Measurements from ENCODE around the gene TARS3.
"Not testable (repeated sequence)": the region's sequence is repeated elsewhere in the genome, so short reads cannot be mapped to it uniquely, and the experiment has no call there.

The TARS3 gene

DNA sequence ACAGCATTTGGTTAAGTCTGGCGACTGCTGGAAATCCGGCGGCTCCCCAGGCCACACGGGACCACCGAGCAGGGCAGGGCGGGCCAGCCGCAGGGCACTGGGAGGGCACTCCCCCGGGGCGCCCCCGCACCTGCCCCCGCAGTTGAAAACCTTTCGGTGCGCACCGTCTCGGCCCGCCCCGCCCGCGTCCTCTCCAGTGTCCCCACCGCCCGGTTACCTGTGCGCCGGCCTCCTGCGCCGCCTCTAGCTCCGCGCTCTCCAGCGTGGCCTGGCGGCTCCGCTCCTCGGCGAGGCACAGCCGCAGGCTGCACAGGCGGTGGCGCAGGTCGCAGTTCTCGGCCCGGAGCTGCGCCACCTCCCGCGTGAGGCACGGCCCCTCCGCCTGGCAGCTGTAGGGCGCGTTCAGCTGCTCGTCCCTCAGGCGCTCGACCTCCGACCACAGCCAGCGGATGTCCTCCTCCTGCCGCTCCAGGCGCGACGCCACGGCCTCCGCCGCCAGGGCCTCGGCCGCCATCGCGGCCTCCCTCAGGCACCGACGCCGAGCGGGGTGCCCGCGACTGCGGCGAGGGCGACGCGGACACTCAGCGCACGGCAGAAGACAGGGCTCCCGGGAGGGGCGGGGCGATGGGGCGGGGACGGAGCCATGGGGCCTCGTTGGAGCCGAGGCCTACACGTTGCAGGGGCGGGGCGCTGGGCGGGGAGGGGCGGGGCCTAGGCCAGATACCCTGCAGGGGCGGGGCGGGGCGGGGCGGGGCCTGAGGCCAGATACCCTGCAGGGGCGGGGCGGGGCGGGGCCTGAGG, at the start of gene TARS3:
TSS of gene TARS3 (minus strand) at position 600 of the 801 bp plus-strand sequence. CDS start at position 514, 86 bp downstream.
- H3K27ac ChIP-seq, result no peak within 1 kb of the TSS
- no peak for DNase-seq (ENCODE audit: low read depth, low spot score)

DNA sequence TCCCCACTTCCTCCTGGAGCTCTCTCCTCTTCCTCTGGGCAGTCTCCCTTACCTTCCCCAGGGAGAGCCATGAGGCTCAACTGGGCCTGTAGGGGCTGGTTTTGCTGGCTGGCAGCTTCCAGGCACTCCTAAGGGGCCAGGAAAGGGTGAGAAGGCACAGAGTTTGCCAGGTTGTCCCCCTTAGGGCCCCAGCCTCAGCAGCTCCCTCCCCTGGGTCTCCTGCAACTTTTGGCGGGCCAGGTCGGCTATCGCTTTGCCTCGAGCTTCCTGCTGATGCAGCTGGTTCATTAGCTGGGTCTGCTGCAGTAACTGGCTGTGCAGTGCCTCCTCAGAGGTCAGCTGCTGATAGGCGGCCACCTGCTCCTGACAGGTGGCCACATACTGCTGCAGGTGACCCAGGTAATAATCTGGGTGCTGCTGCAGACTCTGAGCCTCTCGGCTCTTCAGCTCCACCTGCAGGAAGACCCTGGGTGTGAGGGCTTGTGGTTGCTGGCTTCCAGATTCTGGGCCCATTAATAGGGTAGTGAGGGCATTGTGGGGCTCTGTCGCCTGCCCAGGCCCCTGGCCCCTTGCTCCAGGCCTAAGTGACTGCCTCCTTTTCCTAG, 49.3 kb upstream of the TARS3 start:
- DNase-seq (ENCODE audit: low read depth, low spot score), result no peak
- TF ChIP-seq POLR2AphosphoS5 (IDR thresholded peaks at IDR 0.05; ENCODE audit: borderline replicate concordance, low read depth, low read length) (no peak), EZH2 (IDR thresholded peaks at IDR 0.05) (no peak), FOXP2 (optimal IDR thresholded peaks at IDR 0.05; ENCODE audit: control extremely low read depth, extremely low read length, insufficient read depth) (no peak)
- H3K9ac ChIP-seq (ENCODE audit: insufficient read length), result no peak overlapping the region
- H3K27ac ChIP-seq, result no peak overlapping the region
- no peaks in the 10 kb centered on the region for H3K9me3 ChIP-seq (ENCODE audit: low read depth, low read length)
- H3K36me3 ChIP-seq (ENCODE audit: insufficient read depth, low read length), result no peaks in the 10 kb centered on the region
- no peak overlapping the region for H3K4me3 ChIP-seq

More for the DNA sequence above, at the start of gene TARS3:
- H3K9me3 ChIP-seq (ENCODE audit: low read depth, low read length), result no peaks in the 10 kb centered on the region
- peak within 1 kb of the TSS; percentile 88 for H3K4me3 ChIP-seq
- no peak for TF ChIP-seq EZH2 (IDR thresholded peaks at IDR 0.05)
- no peak for TF ChIP-seq FOXP2 (optimal IDR thresholded peaks at IDR 0.05; ENCODE audit: control extremely low read depth, extremely low read length, insufficient read depth)
- TF ChIP-seq POLR2AphosphoS5 (IDR thresholded peaks at IDR 0.05; ENCODE audit: borderline replicate concordance, low read depth, low read length), result peak; percentile 68; the same call in 1 of the 2 replicates
- H3K36me3 ChIP-seq (ENCODE audit: insufficient read depth, low read length), result no peaks in the 10 kb centered on the region
- H3K9ac ChIP-seq (ENCODE audit: insufficient read length), result peak within 1 kb of the TSS; percentile 65

DNA sequence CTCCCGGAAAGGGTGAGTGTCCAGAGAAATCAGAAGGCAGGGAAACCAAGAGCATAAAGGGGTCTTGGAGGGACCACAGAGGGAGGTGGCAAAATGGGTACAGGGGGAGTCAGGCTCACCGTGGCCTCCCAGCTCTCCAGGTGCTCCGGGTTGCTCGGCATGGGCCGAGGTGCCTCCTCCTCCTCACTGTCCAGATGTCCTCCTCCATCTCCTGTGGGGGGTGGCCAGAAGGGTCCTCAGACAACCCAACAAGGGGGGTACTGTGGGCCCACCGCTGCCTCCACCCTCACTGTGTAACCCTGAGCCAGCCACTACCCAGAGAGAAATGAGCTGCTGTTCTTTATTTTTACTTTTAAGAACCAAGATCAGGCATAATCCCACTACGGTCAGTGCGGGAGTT, 48.6 kb upstream of the TARS3 start:
- no peaks in the 10 kb centered on the region for H3K9me3 ChIP-seq (ENCODE audit: low read depth, low read length)
- H3K36me3 ChIP-seq (ENCODE audit: insufficient read depth, low read length), result no peaks in the 10 kb centered on the region
- H3K9ac ChIP-seq (ENCODE audit: insufficient read length), result no peak overlapping the region
- H3K4me3 ChIP-seq, result no peak overlapping the region
- no peak for TF ChIP-seq EZH2 (IDR thresholded peaks at IDR 0.05)
- no peak for TF ChIP-seq FOXP2 (optimal IDR thresholded peaks at IDR 0.05; ENCODE audit: control extremely low read depth, extremely low read length, insufficient read depth)
- TF ChIP-seq POLR2AphosphoS5 (IDR thresholded peaks at IDR 0.05; ENCODE audit: borderline replicate concordance, low read depth, low read length), result no peak
- DNase-seq (ENCODE audit: low read depth, low spot score), result no peak
- no peak overlapping the region for H3K27ac ChIP-seq

DNA sequence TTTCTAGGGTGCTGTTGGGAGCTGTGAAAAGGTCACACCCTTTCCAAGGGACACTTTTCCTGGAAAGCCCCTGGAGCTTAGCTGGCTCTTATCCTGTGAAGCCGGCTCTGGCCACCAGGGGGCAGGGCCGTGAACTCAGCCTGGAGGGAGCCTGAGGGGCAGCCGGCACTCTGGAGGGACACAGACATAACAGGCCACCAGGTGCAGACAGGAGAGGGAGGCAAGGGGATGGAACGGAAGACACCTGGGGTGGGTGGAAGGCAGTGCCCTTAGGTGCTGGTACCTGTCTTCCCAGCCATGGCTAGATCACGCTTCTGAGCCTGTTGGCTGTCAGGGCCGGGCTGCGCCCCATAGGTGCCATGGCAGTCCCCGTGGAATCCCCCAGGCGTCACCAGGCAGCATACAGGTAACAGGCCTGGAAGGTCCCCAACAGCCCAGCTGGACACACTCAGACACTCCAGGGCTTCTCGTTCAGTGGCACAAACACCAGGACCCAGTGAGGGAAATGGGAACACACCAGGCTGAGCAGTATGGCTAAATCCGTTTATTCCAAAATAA, 42.9 kb upstream of the TARS3 start:
- not testable (repeated sequence) for H3K4me3 ChIP-seq; H3K9me3 ChIP-seq (ENCODE audit: low read depth, low read length); H3K9ac ChIP-seq (ENCODE audit: insufficient read length); DNase-seq (ENCODE audit: low read depth, low spot score); H3K27ac ChIP-seq; H3K36me3 ChIP-seq (ENCODE audit: insufficient read depth, low read length)

DNA sequence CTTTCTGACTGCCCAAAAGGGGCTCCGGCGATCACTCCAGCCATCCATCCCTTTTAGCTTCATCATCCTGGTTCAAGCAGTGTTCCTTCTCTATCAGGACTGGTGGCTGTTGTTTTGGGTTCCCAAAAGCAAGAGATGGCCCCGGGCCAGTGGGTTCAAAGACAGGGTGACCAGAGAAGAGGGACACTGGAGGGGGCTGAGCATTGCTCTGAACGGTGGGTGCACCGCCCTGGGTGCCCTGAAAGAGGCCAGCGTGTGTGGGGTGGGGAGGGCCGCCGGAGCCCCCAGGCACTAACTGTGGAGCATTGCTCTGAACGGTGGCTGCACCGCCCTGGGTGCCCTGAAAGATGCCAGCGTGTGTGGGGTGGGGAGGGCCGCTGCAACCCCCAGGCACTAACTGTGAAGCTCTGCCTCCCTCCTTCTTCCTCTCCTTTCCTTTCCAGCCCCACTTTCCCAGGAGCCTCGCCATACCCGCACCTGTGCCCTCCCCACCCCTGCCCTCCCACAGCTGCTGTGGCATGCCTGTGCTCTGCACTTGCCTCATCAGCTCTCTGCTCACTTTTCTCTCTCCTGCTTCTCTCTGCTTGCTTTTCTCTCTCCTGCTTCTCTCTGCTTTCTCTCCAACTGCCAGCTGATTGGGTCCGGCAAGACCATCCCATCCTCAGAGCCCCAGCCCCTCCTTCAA, 41.6 kb upstream of the TARS3 start:
- TF ChIP-seq FOXP2 (optimal IDR thresholded peaks at IDR 0.05; ENCODE audit: control extremely low read depth, extremely low read length, insufficient read depth), result no peak
- TF ChIP-seq POLR2AphosphoS5 (IDR thresholded peaks at IDR 0.05; ENCODE audit: borderline replicate concordance, low read depth, low read length), result no peak
- no peak for TF ChIP-seq EZH2 (IDR thresholded peaks at IDR 0.05)
- Histone ChIP-seq H3K27ac (no peak overlapping the region), H3K4me3 (no peak overlapping the region), H3K9ac (ENCODE audit: insufficient read length) (no peak overlapping the region), H3K9me3 (ENCODE audit: low read depth, low read length) (no peaks in the 10 kb centered on the region), H3K36me3 (ENCODE audit: insufficient read depth, low read length) (no peaks in the 10 kb centered on the region)
- DNase-seq (ENCODE audit: low read depth, low spot score), result no peak

DNA sequence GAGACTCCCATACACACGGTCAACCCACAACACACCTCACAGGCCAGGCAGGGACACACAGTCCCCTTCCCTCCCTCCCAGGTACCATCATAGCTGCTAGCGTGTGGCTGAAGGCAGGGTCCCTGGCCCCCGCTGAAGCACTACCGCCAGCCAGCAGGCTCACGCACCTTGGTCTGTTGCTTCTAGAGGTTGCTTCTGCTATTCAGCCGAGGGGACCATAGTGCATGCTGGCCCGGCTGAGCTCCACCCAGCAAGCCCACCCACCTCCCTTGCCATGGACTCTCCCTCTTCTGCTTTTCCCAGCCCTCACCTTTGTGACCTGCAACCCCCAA, 41.0 kb upstream of the TARS3 start:
- not testable (repeated sequence) for H3K4me3 ChIP-seq; H3K9me3 ChIP-seq (ENCODE audit: low read depth, low read length); DNase-seq (ENCODE audit: low read depth, low spot score); H3K36me3 ChIP-seq (ENCODE audit: insufficient read depth, low read length); H3K27ac ChIP-seq; H3K9ac ChIP-seq (ENCODE audit: insufficient read length)

DNA sequence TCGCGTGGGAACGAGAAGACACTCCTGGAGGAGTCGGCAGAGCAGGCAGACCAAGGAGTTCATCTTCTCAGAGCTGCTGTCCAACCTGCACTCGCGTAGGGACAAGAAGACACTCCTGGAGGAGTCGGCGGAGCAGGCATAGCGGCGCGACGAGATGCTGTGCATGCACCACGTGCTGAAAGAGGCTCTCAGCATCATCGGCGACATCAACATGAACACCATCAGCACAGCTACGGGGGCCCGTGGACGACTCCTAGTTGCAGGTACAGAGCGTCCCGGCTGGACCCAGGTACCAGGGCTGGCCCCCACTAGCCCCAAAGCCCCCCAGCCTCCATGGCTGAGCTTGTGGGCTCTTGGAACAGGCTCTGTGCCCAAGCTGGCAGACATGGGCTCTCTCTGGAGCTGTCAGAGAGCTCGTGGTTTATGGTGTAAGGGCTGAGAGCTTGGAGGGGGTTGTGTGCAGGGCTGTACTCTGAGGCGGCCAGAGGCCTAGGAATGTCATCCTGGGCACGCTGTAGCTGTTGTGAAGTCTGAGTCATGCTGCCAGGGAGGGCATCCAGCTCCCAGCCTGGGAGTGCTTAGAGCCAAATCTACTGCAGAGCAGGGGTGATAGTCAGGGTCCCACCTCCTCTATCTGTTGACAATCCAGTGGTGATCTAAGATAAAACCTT, 40.5 kb upstream of the TARS3 start:
- H3K9ac ChIP-seq (ENCODE audit: insufficient read length); H3K27ac ChIP-seq; DNase-seq (ENCODE audit: low read depth, low spot score); H3K36me3 ChIP-seq (ENCODE audit: insufficient read depth, low read length); H3K4me3 ChIP-seq; H3K9me3 ChIP-seq (ENCODE audit: low read depth, low read length): not testable (repeated sequence)

DNA sequence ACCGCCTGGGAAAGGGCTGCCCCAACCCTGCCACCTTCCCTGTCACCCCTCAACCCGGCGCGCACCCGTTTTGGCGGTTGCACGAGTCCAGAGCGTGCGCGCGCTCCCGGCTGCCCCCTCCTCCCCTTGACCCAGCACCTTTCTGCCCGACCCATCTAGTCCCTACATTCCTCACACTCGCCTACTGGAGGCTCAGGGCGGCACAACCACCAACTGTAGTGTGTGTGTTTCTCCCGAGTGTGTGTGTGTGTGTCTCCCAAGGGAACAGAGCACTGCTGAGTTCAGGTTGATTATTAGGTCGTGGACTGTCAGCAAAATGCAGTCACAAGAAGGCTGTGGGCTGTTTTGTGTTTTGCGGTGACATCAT, 22.4 kb upstream of the TARS3 start:
- H3K9ac ChIP-seq (ENCODE audit: insufficient read length); H3K9me3 ChIP-seq (ENCODE audit: low read depth, low read length): not testable (repeated sequence)

DNA sequence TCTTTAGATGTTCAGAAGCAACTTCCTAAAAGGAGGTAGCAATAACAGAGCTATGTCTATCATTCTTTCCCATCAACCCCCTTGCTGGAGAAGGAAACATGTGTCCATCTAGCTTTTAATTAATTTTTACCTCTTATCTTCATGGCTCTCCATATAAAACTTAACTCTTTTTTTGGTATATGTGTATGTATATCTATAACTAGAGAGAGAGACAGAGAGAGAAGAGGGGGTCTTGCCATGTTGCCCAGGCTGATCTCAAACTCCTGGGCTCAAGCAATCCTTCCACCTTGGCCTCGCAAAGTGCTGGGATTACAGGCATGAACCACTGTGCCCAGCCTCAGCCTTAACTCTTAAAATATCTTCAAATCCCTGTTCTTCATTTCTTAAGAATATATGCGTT, 10.6 kb upstream of the TARS3 start:
- H3K9me3 ChIP-seq (ENCODE audit: low read depth, low read length); H3K9ac ChIP-seq (ENCODE audit: insufficient read length); DNase-seq (ENCODE audit: low read depth, low spot score); H3K36me3 ChIP-seq (ENCODE audit: insufficient read depth, low read length); H3K27ac ChIP-seq; H3K4me3 ChIP-seq: not testable (repeated sequence)

More for the DNA sequence above, 22.4 kb upstream of the TARS3 start:
- not testable (repeated sequence) for H3K4me3 ChIP-seq; H3K36me3 ChIP-seq (ENCODE audit: insufficient read depth, low read length); DNase-seq (ENCODE audit: low read depth, low spot score); H3K27ac ChIP-seq

Data from SK-N-MC (cell line).